Ramos (cell line): Measurements from ENCODE around the gene TMEM190.
"Not testable (repeated sequence)": the region's sequence is repeated elsewhere in the genome, so short reads cannot be mapped to it uniquely, and the experiment has no call there.

Source experiments
- in situ Hi-C: fragments of 300-500 bp; cut with MboI; formaldehyde crosslinking; loops from one replicate; pipeline ENCODE4 v1.14.3; 2022; ENCODE audit warnings: low sequenced_read_pairs; ENCODE audit not compliant: unreplicated experiment

TMEM190 gene

DNA sequence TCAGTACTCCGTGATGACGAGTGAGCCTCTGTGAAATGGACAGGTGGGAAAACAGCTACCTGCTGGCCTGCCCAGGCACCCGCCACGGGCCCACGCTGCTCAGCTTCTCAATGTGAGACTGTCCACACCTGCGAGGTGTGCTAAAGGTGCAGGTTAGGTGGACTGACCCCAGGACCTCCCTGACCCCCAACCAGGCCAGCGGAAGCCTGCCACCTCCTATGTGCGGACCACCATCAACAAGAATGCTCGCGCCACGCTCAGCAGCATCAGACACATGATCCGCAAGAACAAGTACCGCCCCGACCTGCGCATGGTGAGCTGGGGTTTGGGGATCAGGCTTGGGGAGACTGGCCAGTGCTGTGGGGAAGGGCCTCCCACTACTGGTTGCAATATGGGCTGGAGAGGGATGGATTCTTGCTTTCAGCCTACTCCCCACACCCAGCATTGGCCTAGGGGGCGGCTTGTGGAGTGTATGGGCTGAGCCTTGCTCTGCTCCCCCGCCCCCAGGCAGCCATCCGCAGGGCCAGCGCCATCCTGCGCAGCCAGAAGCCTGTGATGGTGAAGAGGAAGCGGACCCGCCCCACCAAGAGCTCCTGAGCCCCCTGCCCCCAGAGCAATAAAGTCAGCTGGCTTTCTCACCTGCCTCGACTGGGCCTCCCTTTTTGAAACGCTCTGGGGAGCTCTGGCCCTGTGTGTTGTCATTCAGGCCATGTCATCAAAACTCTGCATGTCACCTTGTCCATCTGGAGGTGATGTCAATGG, 11.3 kb downstream of the TMEM190 start:
- in situ Hi-C loops, result loop anchor here (10.0 kb wide), 1 partner anchor 83 kb away; no protein-coding TSS in a partner anchor

- in situ Hi-C loops, result loop anchor here (10.0 kb wide), 1 partner anchor 85 kb away; no protein-coding TSS in a partner anchor
Measured at GRCh38 chr19:55389386-55390317, 13.0 kb downstream of the TMEM190 start.

DNA sequence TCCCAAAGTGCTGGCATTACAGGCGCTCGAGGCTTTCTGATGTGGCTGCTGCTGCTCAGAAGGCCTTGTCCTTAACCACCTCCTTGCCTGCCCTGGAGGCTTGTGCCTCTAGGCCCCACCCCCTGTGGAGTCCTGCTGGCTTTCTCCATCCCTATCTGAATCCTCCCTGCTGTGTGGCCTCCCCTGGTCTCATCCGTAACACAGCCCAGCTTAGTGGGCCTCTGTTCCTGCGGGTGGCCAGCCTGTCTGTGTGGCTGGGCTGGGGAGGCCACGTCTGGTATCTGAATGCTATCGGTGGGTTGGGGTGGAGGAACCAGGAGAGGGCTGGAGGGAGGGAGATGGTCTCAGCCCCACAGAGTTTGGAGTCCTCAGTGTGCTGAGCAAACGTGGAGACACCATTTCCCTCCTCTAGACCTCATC, 13.8 kb downstream of the TMEM190 start:
- in situ Hi-C loops, result no loop called here

DNA sequence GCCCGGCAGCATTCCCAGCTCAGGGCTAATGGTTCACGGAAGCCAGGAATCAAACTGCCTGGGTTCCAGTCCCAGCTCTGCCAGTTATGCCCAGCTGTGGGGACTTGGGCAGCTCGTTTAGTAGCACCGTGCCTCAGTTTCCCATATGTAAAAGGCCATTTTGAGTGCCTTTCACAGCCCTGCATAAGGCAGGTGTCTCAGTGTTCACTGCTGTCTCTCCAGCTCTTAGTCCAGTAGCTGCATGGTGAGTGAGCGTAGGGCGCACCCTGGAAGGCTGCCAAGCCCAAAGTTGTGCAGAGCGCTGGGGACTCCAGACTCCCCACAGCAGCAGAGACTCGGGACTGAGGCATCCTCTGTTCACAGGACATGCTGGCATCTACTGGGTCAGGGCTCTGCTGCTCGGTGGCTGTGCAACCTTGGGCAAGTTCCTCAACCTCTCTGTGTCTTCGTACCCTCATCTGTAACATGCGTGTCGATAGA, 14.6 kb downstream of the TMEM190 start:
- in situ Hi-C loops, result no loop called here

DNA sequence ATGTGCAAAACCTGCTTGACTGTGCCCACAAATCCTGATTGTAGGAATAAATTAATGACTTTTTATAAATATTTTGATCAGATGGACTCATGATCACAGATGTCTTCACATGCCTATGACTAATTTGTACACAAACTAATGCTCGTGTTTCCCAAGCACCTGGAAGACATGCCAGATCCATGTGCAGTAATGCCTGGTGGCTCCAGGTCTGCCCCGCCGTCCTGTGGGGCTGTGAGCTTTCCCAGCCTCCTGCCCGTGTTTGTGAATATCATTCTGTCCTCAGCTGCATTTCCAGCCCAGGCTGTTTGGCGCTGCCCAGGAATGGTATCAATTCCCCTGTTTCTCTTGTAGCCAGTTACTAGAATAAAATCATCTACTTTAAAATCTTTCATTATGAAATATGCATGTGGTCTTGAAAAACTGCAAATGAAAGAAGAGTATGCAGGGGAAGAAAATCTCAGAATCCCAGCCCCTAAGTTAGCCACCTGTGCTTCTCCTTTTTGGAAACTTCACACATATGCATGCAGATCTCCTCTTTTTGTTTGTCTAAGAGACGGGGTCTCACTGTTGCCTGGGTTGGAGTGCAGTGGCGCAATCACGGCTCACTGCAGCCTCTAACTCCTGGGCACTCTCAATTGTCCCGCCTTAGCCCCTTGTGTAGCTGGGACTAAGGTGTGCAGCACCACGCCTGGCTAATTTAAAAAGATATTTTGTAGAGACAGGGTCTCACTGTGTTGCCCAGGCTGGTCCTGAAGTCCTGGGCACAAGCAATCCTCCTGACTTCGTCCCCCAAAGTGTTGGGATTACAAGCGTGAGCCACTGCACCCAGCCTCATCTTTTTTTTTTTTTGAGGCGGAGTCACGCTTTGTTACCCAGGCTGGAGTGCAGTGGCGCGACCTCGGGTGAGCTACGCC, 15.3 kb downstream of the TMEM190 start:
- in situ Hi-C loops, result no loop called here

DNA sequence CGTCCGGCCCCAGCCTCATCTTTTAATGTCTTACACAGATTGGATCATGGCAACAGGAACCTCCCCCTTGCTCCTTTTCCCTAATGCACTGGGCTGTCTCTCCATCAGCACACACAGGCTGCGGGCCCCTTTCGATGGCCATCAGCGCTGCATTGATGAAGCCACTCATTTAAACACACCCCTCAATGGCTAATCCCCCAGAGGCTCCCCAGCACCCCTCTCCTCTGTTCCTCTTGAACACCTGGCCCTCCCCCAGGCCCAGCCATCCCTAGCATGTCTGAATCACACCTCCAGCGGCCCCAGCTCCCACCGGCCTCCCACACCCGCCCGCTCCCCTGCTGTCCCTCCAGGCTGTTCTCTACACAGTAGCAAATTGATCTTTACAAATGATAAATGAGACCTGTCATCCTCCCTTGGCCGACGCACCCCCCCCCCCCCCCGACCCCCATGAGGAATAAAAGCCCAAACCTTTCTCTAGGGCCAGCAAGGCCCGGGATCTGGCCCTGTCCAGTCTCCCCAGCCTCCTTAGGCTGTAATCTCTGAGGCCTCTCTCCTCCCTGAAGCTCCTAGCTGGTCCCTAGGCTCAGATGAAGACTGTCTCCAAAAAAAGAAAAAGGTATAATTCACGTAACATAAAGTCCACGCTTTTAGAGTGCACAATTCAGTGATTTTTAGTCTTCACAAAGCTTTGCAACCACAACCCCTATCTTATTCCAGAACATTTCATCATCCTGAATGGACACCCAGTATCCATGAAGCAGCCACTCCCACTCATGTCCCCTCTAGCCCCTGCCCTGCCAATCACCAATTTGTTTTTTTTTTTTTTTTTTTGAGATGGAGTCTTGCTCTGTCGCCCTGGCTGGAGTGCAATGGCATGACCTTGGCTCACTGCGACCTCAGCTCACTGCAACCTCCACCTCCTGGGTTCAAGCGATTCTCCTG, 16.5 kb downstream of the TMEM190 start:
- in situ Hi-C loops, result no loop called here

DNA sequence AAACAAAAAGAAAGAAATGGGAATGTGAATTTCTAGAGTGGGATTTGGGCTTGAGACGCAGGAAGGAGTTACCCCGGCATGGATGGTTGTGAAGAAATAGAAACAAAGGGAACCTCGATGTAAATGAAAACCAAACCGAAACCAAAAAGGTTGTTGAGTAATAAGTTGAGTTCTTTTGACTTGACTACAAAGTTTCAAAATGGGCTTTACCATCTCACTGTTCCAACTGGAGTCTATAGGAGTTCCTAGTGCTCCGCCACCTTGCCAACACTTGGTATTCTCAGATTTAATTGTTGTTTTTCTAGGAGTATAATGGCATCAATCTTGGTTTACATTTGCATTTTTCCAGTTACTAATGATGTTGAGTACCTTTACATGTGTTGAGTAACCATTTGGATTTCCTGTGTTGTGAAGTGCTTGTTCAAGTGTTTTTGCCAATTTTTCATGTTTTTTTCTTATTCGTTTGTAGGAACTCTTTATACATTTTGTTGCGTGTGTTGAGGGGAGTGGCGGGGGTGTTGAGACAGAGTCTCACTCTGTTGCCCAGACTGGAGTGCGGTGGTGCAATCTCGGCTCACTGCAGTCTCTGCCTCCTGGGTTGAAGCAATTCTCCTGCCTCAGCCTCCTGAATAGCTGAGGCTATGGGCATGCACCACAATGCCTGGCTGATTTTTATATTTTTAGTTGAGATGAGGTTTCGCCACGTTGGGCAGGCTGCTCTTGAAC, 21.7 kb downstream of the TMEM190 start:
- in situ Hi-C loops, result no loop called here

- in situ Hi-C loops, result no loop called here
Measured at GRCh38 chr19:55400281-55401087, 23.9 kb downstream of the TMEM190 start.

- in situ Hi-C loops, result not testable (repeated sequence)
Measured at GRCh38 chr19:55401390-55401789, 24.8 kb downstream of the TMEM190 start.

DNA sequence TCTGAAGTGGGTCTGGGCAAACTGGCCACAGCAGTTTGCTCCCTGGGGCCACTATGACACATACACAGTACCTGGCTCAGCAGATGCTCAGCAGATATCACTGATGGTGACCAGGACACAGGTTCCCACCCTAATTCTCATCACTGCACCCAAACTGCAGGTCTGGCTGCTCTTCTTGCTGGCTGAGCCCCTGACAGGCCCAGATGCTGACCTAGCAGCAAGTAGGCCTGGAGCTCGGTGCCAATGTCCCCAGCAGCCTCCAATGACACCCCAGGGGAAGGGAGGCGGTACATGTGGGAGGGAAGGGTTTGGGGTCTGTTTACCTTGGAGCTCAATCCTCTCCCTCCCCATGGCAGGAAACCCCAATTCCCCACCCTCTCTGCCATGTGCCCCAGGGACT, 25.9 kb downstream of the TMEM190 start:
- in situ Hi-C loops, result no loop called here

DNA sequence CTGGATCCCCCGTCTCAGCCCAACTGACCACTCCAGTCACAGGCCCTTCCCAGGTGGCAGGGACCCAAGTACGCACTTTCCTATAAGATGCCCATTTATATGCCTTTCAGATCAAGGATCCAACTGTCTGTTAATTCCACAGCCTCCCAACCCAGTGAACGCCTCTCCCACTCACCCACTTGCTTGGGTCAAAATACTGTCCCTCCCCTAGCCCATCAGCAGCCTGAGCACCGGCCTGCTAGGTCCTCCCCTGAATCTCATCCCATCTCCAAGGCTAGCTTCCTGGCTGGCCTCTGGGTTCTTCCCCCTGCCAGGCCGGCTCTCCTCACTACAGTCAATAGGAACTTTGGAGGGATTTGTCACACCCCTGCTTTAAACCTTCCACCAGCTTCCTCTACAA, 29.0 kb downstream of the TMEM190 start:
- in situ Hi-C loops, result no loop called here

DNA sequence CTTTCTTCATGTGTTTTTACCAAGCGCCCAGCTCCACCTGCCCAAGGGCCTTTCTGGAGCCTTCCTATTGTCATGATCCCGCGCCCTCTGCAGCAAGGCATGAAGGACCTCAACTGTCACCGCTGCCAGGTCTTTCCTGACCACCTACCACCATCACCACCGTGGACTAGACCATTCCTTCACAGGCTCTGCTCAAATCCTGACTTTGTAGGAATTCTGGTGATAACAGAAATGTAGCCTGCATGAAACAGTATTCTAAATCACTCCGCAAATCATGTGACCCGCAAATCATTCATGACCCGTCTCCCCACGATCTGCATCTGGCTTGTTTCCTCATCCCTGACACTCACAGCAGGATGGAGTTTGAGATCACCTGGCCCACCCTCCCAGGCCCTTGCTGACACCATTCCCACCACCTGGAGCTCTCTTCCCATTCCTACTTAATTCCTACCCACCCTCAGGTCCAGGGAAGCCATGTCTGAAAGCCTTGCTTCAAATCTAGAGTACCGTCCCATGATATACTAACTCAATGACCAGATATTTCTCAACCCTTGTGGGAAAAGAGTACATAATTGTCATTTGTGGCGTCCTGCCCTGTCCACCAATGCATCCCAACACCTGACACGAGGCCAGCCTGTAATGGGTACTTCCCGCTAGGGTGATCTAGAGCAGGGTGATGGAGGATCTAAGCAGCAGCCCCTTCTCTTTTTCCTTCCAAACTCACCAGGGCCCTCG, 29.6 kb downstream of the TMEM190 start:
- in situ Hi-C loops, result no loop called here

DNA sequence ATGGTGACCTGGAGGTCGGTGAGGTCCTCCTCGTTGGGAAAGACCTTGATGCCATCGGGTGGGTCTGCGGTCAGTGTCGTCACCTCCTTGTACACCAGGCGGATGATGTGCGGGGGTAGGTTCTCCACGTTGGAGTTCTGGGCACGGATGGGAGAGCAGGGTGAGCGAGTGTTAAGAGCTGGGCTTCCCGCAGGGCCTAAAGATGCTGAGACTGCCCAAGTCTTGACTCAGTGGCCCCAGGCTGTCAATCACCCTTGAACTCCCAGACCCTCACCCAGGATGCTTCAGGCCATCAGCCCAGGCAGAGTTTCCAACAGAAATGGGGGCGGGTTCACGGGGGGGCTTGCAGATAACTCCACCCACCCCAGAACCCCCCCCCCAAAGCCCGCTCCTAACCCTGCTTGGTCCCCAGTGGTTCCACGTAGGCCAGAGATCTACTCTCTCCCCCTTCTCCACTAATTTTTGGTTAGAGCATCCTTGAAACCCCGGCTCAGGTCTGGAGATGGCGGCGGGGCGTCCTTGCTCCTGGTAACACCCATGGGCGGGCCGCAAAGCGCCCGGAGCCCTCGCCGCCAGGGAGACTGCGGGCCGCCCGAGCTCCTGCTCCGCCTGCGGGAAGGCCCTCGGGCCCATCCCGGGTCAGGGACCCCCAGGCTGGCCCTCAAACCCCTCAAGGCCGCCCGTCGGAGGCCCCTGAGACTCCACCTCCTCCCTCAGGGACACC, 30.4 kb downstream of the TMEM190 start:
- in situ Hi-C loops, result no loop called here

DNA sequence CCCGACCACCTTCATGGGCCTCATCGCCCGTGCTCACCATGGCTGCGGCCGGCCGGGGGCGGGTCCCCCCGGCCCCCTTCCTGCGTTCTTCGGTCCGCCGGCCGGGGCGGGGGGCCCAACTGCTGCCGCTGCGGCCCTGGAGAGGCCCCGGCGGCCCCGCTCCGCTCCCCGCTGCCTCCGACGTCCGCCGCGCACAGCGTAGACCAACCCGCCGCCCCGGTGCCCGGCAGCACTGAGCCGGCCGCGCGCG, 30.8 kb downstream of the TMEM190 start, which contains the start of gene UBE2S:
Gene UBE2S, minus strand, starts transcription at position 239 of the 250 bp plus-strand sequence. Its CDS starts 199 bp downstream, at position 40.
- in situ Hi-C loops, result not testable (repeated sequence)

GRCh38 chr19:55407800-55408532, 31.3 kb downstream of the TMEM190 start:
- in situ Hi-C loops, result no loop called here

GRCh38 chr19:55408533-55408872, 31.9 kb downstream of the TMEM190 start:
- in situ Hi-C loops, result no loop called here
